Measurements from ENCODE around the gene EPB41L4A.

DNA sequence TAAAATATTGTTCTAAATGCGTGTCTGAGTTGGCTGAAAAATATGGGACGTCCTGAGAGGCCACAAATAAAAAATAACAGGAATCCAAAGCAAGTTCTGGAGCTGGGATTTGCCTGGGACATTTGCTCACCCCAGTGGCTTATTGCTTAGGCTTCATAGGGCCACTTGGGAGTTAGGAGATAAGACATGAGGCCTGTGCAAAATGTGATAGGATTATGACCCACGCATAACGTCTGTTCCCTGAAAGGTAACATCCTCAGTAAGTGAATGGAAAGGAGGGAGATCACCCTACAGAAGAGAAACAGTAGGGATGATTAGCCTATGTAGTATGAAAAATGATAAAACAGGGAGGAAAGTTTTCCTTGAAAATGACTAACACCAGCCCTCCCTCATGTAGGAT is 269.4 kb downstream of the EPB41L4A start:
- TF ChIP-seq, protein P1, sequence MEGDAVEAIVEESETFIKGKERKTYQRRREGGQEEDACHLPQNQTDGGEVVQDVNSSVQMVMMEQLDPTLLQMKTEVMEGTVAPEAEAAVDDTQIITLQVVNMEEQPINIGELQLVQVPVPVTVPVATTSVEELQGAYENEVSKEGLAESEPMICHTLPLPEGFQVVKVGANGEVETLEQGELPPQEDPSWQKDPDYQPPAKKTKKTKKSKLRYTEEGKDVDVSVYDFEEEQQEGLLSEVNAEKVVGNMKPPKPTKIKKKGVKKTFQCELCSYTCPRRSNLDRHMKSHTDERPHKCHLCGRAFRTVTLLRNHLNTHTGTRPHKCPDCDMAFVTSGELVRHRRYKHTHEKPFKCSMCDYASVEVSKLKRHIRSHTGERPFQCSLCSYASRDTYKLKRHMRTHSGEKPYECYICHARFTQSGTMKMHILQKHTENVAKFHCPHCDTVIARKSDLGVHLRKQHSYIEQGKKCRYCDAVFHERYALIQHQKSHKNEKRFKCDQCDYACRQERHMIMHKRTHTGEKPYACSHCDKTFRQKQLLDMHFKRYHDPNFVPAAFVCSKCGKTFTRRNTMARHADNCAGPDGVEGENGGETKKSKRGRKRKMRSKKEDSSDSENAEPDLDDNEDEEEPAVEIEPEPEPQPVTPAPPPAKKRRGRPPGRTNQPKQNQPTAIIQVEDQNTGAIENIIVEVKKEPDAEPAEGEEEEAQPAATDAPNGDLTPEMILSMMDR (IDR thresholded peaks at IDR 0.05) = no peak
- TF ChIP-seq ZFX (IDR thresholded peaks at IDR 0.05; ENCODE audit: borderline replicate concordance) = no peak
